Prostate gland (tissue), 2 donors: ENCODE data around the gene DCST2.
A peak's percentile ranks its signal among the peaks of the same experiment; 100 is the strongest.

Source experiments
- POLR2A ChIP-seq: fragments of 450-650 bp; IDR thresholded peaks from one replicate; pipeline ENCODE4 v1.6.1; 2016; ENCODE audit warnings: antibody characterized with exemption, mild to moderate bottlenecking
- POLR2AphosphoS5 ChIP-seq: sonication (generic); formaldehyde crosslinking; IDR thresholded peaks from one replicate; pipeline ENCODE4 v1.6.1; 2017; ENCODE audit warnings: antibody characterized with exemption
- TF ChIP-seq, protein P1 (sequence below), 4 experiments: fragments of 200-600 bp in 2 of 4; fragments of 450-650 bp in 2 of 4; sonication (generic) in 2 of 4; IDR thresholded peaks; 1 replicate in 3 of 4; 2 replicates in 1 of 4; pipeline ENCODE4 v1.5.1; 2016 to 2019; ENCODE audit warnings: antibody characterized with exemption in 4 of 4, mild to moderate bottlenecking in 2 of 4, moderate library complexity in 2 of 4

DNA sequence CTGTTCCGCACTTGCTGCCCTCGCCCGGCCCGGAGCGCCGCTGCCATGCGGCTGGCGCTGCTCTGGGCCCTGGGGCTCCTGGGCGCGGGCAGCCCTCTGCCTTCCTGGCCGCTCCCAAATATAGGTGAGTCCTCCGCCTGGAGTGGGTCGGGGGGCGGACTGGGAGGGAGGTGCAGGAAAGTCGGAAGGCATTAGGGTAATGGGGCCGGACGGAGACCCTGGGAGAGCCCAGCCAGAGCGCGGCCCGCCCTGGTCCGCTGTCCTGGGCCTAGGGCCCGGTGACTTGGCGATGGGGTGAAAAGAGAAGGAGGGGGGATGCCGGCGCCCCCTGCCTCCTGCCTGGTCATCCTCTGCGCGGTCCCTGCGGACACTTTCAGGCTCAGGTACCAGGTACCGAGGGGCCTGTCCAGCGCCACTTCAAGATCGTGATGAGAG is 17.8 kb upstream of the DCST2 start:
- TF ChIP-seq, protein P1, sequence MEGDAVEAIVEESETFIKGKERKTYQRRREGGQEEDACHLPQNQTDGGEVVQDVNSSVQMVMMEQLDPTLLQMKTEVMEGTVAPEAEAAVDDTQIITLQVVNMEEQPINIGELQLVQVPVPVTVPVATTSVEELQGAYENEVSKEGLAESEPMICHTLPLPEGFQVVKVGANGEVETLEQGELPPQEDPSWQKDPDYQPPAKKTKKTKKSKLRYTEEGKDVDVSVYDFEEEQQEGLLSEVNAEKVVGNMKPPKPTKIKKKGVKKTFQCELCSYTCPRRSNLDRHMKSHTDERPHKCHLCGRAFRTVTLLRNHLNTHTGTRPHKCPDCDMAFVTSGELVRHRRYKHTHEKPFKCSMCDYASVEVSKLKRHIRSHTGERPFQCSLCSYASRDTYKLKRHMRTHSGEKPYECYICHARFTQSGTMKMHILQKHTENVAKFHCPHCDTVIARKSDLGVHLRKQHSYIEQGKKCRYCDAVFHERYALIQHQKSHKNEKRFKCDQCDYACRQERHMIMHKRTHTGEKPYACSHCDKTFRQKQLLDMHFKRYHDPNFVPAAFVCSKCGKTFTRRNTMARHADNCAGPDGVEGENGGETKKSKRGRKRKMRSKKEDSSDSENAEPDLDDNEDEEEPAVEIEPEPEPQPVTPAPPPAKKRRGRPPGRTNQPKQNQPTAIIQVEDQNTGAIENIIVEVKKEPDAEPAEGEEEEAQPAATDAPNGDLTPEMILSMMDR (IDR thresholded peaks at IDR 0.05): no peak
- TF ChIP-seq POLR2A: peak; percentile 67
- no peak for TF ChIP-seq POLR2AphosphoS5
